GM19395 (cell line): ENCODE results near the gene NGEF.

ENCODE experiments used
- ATAC-seq: cut with Tn5 transposase; IDR thresholded peaks from one replicate; pipeline ENCODE4 v1.9.1; 2021; ENCODE audit warnings: mild to moderate bottlenecking, moderate library complexity; ENCODE audit not compliant: unreplicated experiment

NGEF gene

GRCh38 chr2:232888839-232889529 is 124.1 kb downstream of the NGEF start:
- no peak for ATAC-seq

- no peak for ATAC-seq
Measured at GRCh38 chr2:232888099-232888836, 124.8 kb downstream of the NGEF start.

- ATAC-seq, result no peak
Measured at GRCh38 chr2:232887171-232887850, 125.7 kb downstream of the NGEF start.

GRCh38 chr2:232886632-232887031 is 126.4 kb downstream of the NGEF start:
- no peak for ATAC-seq

- no peak for ATAC-seq
Measured at GRCh38 chr2:232886176-232886575, 126.9 kb downstream of the NGEF start.

GRCh38 chr2:232885264-232885961 is 127.6 kb downstream of the NGEF start:
- ATAC-seq, result no peak

GRCh38 chr2:232884549-232885263 is 128.3 kb downstream of the NGEF start:
- no peak for ATAC-seq

- ATAC-seq, result no peak
Measured at GRCh38 chr2:232884001-232884421, 129.0 kb downstream of the NGEF start.

- ATAC-seq, result no peak
Measured at GRCh38 chr2:232883116-232883721, 129.8 kb downstream of the NGEF start.

GRCh38 chr2:232882505-232883115 is 130.4 kb downstream of the NGEF start:
- ATAC-seq, result no peak

GRCh38 chr2:232882085-232882484 is 131.0 kb downstream of the NGEF start:
- ATAC-seq, result no peak

- ATAC-seq, result no peak
Measured at GRCh38 chr2:232880764-232881351, 132.2 kb downstream of the NGEF start.

GRCh38 chr2:232879618-232880494 is 133.2 kb downstream of the NGEF start:
- no peak for ATAC-seq

- no peak for ATAC-seq
Measured at GRCh38 chr2:232878855-232879617, 134.0 kb downstream of the NGEF start.

GRCh38 chr2:232877940-232878511 is 135.0 kb downstream of the NGEF start:
- ATAC-seq, result no peak

GRCh38 chr2:232876978-232877441 is 136.0 kb downstream of the NGEF start:
- ATAC-seq, result no peak
